Endothelial cell of umbilical vein (primary cell): ENCODE data around the gene TRDN. TPM values are rescaled to one million over a fixed set of nuclear protein-coding genes. Genes with fewer than 3 reads are reported as not detected.

Experiments used
- BruUV-seq: library from RNA; stranded (reverse); fragments of 400-500 nt; replicated peaks from 2 replicates; lab custom pipeline; 2021; lab: Mats Ljungman, UMichigan
- CTCF ChIA-PET: fragments of 300-600, 350-600 bp; sonication (Branson Sonifier 250); formaldehyde crosslinking; loops from one replicate; lab custom pipeline; 2021; ENCODE audit warnings: antibody characterized with exemption, inconsistent platforms; lab: Charles Lee
- POLR2A ChIA-PET: fragments of 300-600, 350-600 bp; sonication (Branson Sonifier 250); formaldehyde crosslinking; loops from one replicate; lab custom pipeline; 2021; ENCODE audit warnings: antibody characterized with exemption, inconsistent platforms; lab: Charles Lee
- DNase-seq: peaks from one replicate; pipeline ENCODE4 v3.0.0-alpha.2; 2011; ENCODE audit warnings: low read depth, low spot score
- FAIRE-seq: peaks from 2 replicates; lab custom pipeline; 2011; peaks lifted over from hg19 to GRCh38; lab: Jason Lieb, UNC
- H2AFZ ChIP-seq: 2 replicates; pipeline ENCODE4 v1.6.0; 2012; ENCODE audit warnings: low read depth, low read length, control low read depth, inconsistent platforms
- H3K27ac ChIP-seq: 2 replicates; pipeline ENCODE4 v1.5.1; 2011; ENCODE audit warnings: low read depth, mild to moderate bottlenecking, control low read depth, low read length, moderate library complexity; ENCODE audit not compliant: insufficient read depth
- H3K27me3 ChIP-seq, 2 experiments: 2 replicates each; pipeline versions ENCODE4 v1.6.0 to v1.6.1; 2011; ENCODE audit warnings: low read length in 2 of 2, mixed read lengths in 1 of 2; ENCODE audit not compliant: control insufficient read depth in 2 of 2, insufficient read depth in 2 of 2
- H3K36me3 ChIP-seq, 2 experiments: 2 replicates in 1 of 2; 3 replicates in 1 of 2; pipeline ENCODE4 v1.5.1; 2011; ENCODE audit warnings: low read length in 2 of 2, mild to moderate bottlenecking in 1 of 2, moderate library complexity in 1 of 2; ENCODE audit not compliant: control insufficient read depth in 2 of 2, insufficient read depth in 2 of 2; ENCODE audit errors: extremely low read depth in 1 of 2
- H3K4me1 ChIP-seq: 3 replicates; pipeline ENCODE4 v1.5.1; 2011; ENCODE audit warnings: mild to moderate bottlenecking, low read length; ENCODE audit not compliant: control insufficient read depth, insufficient read depth; ENCODE audit errors: extremely low read depth
- H3K4me2 ChIP-seq: 2 replicates; pipeline ENCODE4 v1.6.1; 2011; ENCODE audit warnings: low read length, control low read depth, mixed read lengths; ENCODE audit not compliant: insufficient read depth
- H3K4me3 ChIP-seq, 3 experiments: fragments of 200-600 bp in 1 of 3; sonication (generic), shearing (Covaris generic) in 1 of 3; replicated peaks in 1 of 3; 2 replicates each; pipeline ENCODE4 v1.5.1; 2011 to 2016; ENCODE audit warnings: control low read depth in 3 of 3, low read length in 3 of 3, mild to moderate bottlenecking in 2 of 3, inconsistent platforms in 1 of 3, low read depth in 1 of 3, moderate library complexity in 1 of 3; ENCODE audit not compliant: insufficient read depth in 1 of 3
- H3K79me2 ChIP-seq: 2 replicates; pipeline ENCODE4 v1.6.0; 2012; ENCODE audit warnings: low read length, inconsistent platforms; ENCODE audit not compliant: control insufficient read depth, insufficient read depth
- H3K9ac ChIP-seq: replicated peaks from 2 replicates; pipeline ENCODE3; 2011; ENCODE audit warnings: low read length, control low read depth; ENCODE audit not compliant: insufficient read depth; ENCODE audit errors: extremely low read depth
- H3K9me1 ChIP-seq: replicated peaks from 3 replicates; pipeline ENCODE4 v1.6.0; 2011; ENCODE audit warnings: mild to moderate bottlenecking, low read length; ENCODE audit not compliant: control insufficient read depth, insufficient read depth; ENCODE audit errors: extremely low read depth
- H3K9me3 ChIP-seq: replicated peaks from 2 replicates; pipeline ENCODE4 v1.5.1; 2012; ENCODE audit warnings: low read length, inconsistent platforms; ENCODE audit not compliant: control insufficient read depth, insufficient read depth
- H4K20me1 ChIP-seq: replicated peaks from 2 replicates; pipeline ENCODE3; 2011; ENCODE audit warnings: mild to moderate bottlenecking, low read length; ENCODE audit not compliant: control insufficient read depth, insufficient read depth; ENCODE audit errors: extremely low read depth
- EZH2 ChIP-seq: IDR thresholded peaks from 2 replicates; pipeline ENCODE4 v1.6.1; 2012; ENCODE audit warnings: borderline replicate concordance, low read depth, mild to moderate bottlenecking, moderate library complexity, low read length, inconsistent platforms; ENCODE audit not compliant: severe bottlenecking
- FOS ChIP-seq: IDR thresholded peaks from 2 replicates; pipeline ENCODE4 v1.6.1; 2011; ENCODE audit warnings: mild to moderate bottlenecking, low read length, moderate library complexity, borderline replicate concordance; ENCODE audit not compliant: insufficient read depth
- GATA2 ChIP-seq: IDR thresholded peaks from 2 replicates; pipeline ENCODE4 v1.7.0; 2011; ENCODE audit warnings: low read depth, mild to moderate bottlenecking, moderate library complexity, mixed read lengths, low read length; ENCODE audit not compliant: insufficient read length, insufficient read depth
- JUN ChIP-seq: IDR thresholded peaks from 2 replicates; pipeline ENCODE4 v1.6.1; 2011; ENCODE audit warnings: borderline replicate concordance, low read depth; ENCODE audit not compliant: insufficient read length, insufficient read depth
- MAX ChIP-seq: IDR thresholded peaks from 2 replicates; pipeline ENCODE4 v1.6.1; 2011; ENCODE audit not compliant: insufficient read depth, insufficient read length
- MYC ChIP-seq: IDR thresholded peaks from one replicate; pipeline ENCODE4 v1.6.1; 2011; ENCODE audit warnings: mild to moderate bottlenecking, low read depth, low read length
- POLR2A ChIP-seq: IDR thresholded peaks from 2 replicates; pipeline ENCODE4 v1.6.1; 2012; ENCODE audit warnings: low read depth, mild to moderate bottlenecking, control low read depth, low read length
- POLR2AphosphoS5 ChIP-seq: IDR thresholded peaks from 2 replicates; pipeline ENCODE4 v1.6.1; 2012; ENCODE audit warnings: low read depth, mild to moderate bottlenecking, control low read depth, low read length, moderate library complexity; ENCODE audit not compliant: insufficient read depth
- dilution Hi-C: fragments of 300-500 bp; cut with MboI; formaldehyde crosslinking; loops from one replicate; pipeline ENCODE4 v1.15.0; 2019; ENCODE audit warnings: low sequenced_read_pairs; ENCODE audit not compliant: extremely low pct_ligation_motif_present
- intact Hi-C: fragments of 100-400 bp; cut with micrococcal nuclease; formaldehyde crosslinking; loops from one replicate; pipeline ENCODE4 v1.10.0; 2022
- polyA plus RNA-seq, 4 experiments: library from polyadenylated mRNA; depleted of rRNA in 3 of 4; stranded (reverse) in 3 of 4; unstranded in 1 of 4; fragments of >200 nt; gene quantifications; 2 replicates each; pipeline versions ENCODE4 v1.2.1 to v1.2.3, GENCODE V29; 2011 to 2012; ENCODE audit warnings: missing spikeins in 1 of 4
- total RNA-seq: library from RNA; stranded (reverse); gene quantifications from 2 replicates; pipeline ENCODE4 v1.2.3, GENCODE V29; 2021
- TF ChIP-seq, protein P1 (sequence below), 2 donors: IDR thresholded peaks; 1 replicate in 1 of 2; 2 replicates in 1 of 2; pipeline ENCODE4 v1.5.1; 2011; ENCODE audit warnings: low read length in 2 of 2, mild to moderate bottlenecking in 2 of 2, moderate library complexity in 2 of 2, control low read depth in 1 of 2, inconsistent platforms in 1 of 2, low read depth in 1 of 2; ENCODE audit not compliant: insufficient read depth in 1 of 2; ENCODE audit errors: extremely low read depth in 1 of 2

TRDN gene
- total and polyA plus RNA-seq, 2 donors (not counting 3 experiments of a cell fraction or from before 2014, with no cell fraction given): not detected

DNA sequence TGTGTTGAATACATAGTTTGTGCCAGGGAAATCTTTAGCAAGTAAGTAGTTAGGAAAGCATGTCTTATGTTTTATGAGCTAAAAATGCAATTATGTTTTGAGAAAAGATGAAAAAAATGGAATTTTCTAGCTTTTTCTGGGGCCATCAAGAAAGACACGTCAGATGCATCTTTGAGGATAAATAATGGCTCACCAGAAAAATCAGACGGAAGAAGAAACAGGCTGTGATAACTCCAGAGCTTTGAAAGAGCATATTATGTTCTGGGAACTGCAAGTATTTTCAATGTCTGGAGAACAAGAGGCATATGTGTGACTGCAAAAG is 467.0 kb downstream of the TRDN start:
- dilution Hi-C loops: no loop called here

More for the DNA sequence above, 467.0 kb downstream of the TRDN start:
- ChIA-PET POLR2A (no interaction called here), CTCF (no interaction called here)
- Histone ChIP-seq H4K20me1 (no peaks in the 10 kb centered on the region), H3K9ac (no peak overlapping the region), H2AFZ (no peak overlapping the region), H3K79me2 (no peaks in the 10 kb centered on the region), H3K4me3 (no peak overlapping the region), H3K36me3 (no peaks in the 10 kb centered on the region), H3K9me1 (no peaks in the 10 kb centered on the region), H3K4me1 (no peaks in the 10 kb centered on the region), H3K9me3 (no peaks in the 10 kb centered on the region), H3K4me2 (no peak overlapping the region), H3K27me3 (no peaks in the 10 kb centered on the region), H3K27ac (no peak overlapping the region)
- TF ChIP-seq FOS (no peak), POLR2AphosphoS5 (no peak), MYC (no peak), MAX (no peak), JUN (no peak), POLR2A (no peak), GATA2 (no peak), EZH2 (no peak)
- TF ChIP-seq, protein P1, sequence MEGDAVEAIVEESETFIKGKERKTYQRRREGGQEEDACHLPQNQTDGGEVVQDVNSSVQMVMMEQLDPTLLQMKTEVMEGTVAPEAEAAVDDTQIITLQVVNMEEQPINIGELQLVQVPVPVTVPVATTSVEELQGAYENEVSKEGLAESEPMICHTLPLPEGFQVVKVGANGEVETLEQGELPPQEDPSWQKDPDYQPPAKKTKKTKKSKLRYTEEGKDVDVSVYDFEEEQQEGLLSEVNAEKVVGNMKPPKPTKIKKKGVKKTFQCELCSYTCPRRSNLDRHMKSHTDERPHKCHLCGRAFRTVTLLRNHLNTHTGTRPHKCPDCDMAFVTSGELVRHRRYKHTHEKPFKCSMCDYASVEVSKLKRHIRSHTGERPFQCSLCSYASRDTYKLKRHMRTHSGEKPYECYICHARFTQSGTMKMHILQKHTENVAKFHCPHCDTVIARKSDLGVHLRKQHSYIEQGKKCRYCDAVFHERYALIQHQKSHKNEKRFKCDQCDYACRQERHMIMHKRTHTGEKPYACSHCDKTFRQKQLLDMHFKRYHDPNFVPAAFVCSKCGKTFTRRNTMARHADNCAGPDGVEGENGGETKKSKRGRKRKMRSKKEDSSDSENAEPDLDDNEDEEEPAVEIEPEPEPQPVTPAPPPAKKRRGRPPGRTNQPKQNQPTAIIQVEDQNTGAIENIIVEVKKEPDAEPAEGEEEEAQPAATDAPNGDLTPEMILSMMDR (IDR thresholded peaks at IDR 0.05; ENCODE audit: extremely low read depth in 1 of 2, insufficient read depth in 1 of 2, low read depth in 1 of 2, low read length in 2 of 2): no peak
- no TSS peak for BruUV-seq
- no peak for FAIRE-seq
- intact Hi-C loops: no loop called here
- DNase-seq: no peak
